ENCODE results near the gene GPR156. TPM values are rescaled to one million over a fixed set of nuclear protein-coding genes. Genes with fewer than 3 reads are reported as not detected.

Gene GPR156
- polyA plus RNA-seq, 12 donors, result 1.0 to 2.5 (median 1.6) TPM; not detected in 2

DNA sequence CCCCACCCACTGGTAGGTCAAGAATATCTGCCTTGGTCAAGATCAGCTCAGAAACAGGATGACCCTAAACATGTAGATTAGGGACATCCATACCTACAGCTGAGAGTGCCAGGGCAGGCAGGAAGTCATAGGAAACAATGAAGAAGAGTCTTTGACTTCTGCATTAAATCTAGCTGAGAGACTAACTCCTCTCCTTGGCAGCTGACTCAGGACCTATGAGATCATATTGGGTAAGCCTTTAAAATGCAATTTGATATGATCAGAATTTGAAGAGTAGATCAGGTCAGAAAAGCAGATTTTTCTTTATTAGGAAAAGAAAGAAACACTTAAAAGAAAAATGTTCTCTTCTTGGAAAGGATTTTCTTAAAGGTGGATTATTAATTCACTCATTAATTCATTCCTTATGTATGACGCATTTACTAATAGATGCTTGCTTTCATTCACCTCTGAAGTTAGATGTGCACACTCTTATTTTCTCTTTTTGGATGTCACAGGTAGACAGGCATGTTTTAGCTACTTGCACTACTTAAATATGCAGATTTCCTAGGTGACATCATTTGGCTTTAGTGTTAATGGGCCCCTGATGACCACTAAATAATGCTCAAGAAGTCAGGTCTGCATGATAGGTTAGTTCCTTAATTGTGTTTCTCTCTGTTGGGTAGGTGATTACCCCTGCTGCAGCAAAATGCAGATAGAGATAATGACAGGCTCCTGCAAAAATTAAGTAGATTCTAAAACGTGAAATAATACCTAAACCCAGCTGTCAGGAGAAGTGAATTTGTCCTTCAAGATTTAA lies 155.1 kb downstream of the GPR156 start:
- DNase-seq, result no peak

DNA sequence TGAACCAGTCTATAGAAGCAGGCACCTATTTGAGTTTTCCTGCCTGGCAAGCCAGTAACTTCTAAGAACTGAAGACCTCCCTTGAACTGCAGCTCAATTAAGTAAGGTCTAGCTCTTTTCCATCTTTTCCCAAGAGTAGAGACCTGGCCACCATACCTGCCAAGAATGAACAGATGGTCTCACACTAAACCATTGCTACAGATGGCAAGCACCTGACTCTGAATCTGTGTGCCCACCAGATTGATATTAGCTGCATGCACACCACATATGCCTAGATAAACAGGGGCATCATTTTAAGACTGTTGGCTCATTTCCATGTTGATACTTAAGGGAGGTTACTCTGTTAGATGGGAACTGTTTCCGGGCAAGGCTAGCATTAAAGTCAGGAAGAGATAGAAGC lies 156.0 kb downstream of the GPR156 start:
- DNase-seq, result no peak

DNA sequence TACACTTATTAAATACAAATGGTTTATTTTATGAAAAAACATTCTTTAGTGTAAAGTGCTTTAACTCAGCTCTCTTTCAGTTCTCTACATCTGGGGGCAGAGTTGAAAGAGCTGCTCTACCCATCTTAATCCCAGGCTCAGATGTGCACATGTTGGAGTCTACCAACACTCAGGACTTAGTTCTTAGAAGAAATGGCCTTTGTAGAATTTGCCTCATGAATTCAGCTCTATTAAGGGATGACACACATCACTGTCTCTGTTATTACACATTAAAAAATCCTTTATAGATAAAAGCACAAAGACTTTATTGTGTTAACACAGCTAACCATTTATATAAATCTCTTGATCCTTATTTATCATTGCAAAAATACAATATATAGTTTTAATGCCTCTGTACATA lies 159.0 kb downstream of the GPR156 start:
- no peak for DNase-seq

- no peak for DNase-seq
Measured at GRCh38 chr3:120119846-120120510, 165.0 kb downstream of the GPR156 start.

Other genes starting within 250 kb of the GPR156 start
- 10 to 100 TPM in 11 of 12 donors, not detected in 1; 26.2 to 43.2 (median 31.5) TPM for gene GSK3B, start 190.8 kb downstream of the GPR156 start, polyA plus RNA-seq (ENCODE audit: insufficient read length in 12 of 12)
- 10 to 100 TPM in 11 of 12 donors, not detected in 1; 11.9 to 23.1 (median 16.5) TPM for gene LRRC58, start 64.1 kb upstream of the GPR156 start, polyA plus RNA-seq (ENCODE audit: insufficient read length in 12 of 12)
- gene FSTL1, start 165.8 kb upstream of the GPR156 start, polyA plus RNA-seq (ENCODE audit: insufficient read length in 12 of 12), result 1,000 to 10,000 TPM in 1 of 12 donors, 100 to 1,000 TPM in 11; 227 to 1,478 (median 662) TPM